Measurements from ENCODE around the gene KIAA1217. TPM values are rescaled to one million over a fixed set of nuclear protein-coding genes. Genes with fewer than 3 reads are reported as not detected.

KIAA1217 gene
- total and polyA plus RNA-seq, 2 of the 8 experiments (the other 6 are each of a cell fraction or from before 2014, with no cell fraction given): 4.5 to 15.6 TPM

DNA sequence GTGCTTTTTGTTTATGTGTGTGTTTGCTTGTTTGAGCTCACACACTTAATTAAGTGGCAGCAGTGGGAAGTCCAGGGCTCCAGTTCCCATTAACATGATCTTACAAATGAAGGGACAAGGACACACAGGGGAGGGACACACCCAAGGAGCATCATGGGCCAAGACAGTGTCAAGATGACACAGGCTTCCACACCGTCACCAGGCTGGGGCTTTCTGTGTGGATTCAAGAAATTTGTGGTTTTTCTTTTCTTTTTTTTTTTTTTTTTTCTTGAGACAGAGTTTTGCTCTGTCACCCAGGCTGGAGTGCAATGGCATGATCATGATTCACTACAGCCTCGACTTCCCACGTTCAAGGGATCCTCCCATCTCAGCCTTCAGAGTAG, 173.6 kb downstream of the KIAA1217 start (continued):
- no peak for TF ChIP-seq SUZ12 (IDR thresholded peaks at IDR 0.05; ENCODE audit: low read length)
- no peak for TF ChIP-seq MAFK (IDR thresholded peaks at IDR 0.05; ENCODE audit: low read depth, low read length)
- TF ChIP-seq POLR2AphosphoS5 (IDR thresholded peaks at IDR 0.05; ENCODE audit: low read depth, low read length): no peak
- no peak for TF ChIP-seq TAF1 (IDR thresholded peaks at IDR 0.05; ENCODE audit: low read depth, low read length)

Measured in H1 (cell line).